IPS DF 6.9 (cell line): ENCODE results near the gene RGP1.

Experiments
- DNase-seq: peaks from one replicate; pipeline ENCODE4 v3.0.0-alpha.2; 2013; ENCODE audit warnings: low read depth, low spot score
- H3K27ac ChIP-seq: one replicate; pipeline ENCODE4 v1.5.1; 2013; ENCODE audit warnings: low read length, control low read depth
- H3K27me3 ChIP-seq: 2 replicates; pipeline ENCODE4 v1.6.1; 2013; ENCODE audit warnings: mild to moderate bottlenecking, low read length; ENCODE audit not compliant: control insufficient read depth, insufficient read depth
- H3K36me3 ChIP-seq: 2 replicates; pipeline ENCODE4 v1.6.1; 2013; ENCODE audit warnings: low read length; ENCODE audit not compliant: control insufficient read depth, insufficient read depth
- H3K4me1 ChIP-seq: 2 replicates; pipeline ENCODE4 v1.6.1; 2013; ENCODE audit warnings: low read length; ENCODE audit not compliant: control insufficient read depth, insufficient read depth
- H3K4me3 ChIP-seq: 2 replicates; pipeline ENCODE4 v1.5.1; 2013; ENCODE audit warnings: mild to moderate bottlenecking, low read length
- H3K9me3 ChIP-seq: 2 replicates; pipeline ENCODE4 v1.6.1; 2013; ENCODE audit warnings: low read length, inconsistent platforms; ENCODE audit not compliant: control insufficient read depth, insufficient read depth
- WGBS: extraction: QIAGEN DNeasy Blood & Tissue Kit; methylation state at CpG from one replicate; pipeline ENCODE4 v1.1.7; 2013; ENCODE audit warnings: mixed read lengths, missing lambda C conversion rate; ENCODE audit not compliant: insufficient read length, insufficient coverage; 5-methylcytosine and 5-hydroxymethylcytosine counted together

RGP1 gene, protein sequence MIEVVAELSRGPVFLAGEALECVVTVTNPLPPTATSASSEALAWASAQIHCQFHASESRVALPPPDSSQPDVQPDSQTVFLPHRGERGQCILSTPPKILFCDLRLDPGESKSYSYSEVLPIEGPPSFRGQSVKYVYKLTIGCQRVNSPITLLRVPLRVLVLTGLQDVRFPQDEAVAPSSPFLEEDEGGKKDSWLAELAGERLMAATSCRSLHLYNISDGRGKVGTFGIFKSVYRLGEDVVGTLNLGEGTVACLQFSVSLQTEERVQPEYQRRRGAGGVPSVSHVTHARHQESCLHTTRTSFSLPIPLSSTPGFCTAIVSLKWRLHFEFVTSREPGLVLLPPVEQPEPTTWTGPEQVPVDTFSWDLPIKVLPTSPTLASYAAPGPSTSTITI

DNA sequence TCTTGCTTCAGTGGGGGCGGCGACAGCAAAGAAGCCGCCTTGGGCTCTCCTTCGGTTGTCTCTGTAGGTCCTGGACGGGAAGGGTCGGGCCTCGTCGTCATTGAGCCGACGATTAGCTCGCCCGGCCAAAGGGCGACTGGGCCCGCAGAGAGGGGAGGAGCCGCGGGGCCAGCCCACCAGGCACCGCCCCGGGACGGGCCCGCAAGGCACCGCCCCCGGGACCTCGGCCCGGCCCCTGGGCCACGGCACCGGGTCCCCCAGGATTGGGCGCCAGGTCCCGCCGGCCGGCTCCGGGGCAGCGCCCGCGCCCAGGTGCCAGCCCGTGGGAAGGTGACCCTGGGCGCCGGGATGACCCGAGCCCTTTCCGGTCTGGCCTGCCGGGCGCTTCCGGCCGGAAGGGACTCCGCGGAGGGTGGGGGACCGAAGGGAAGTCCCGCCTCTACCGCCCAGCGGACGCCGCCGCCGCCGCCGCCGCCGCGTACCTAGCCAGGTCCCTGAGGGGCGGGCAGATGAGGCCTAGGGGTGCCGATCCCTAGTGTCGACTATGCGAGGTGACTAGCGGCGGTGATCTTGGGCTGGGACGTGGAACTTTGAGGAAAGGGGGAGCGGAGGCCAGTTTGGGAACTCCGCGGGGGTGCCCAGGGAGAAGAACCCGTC lies at the start of gene RGP1, which contains the start of gene GBA2:
Gene RGP1, plus strand, starts transcription at position 430 of the 657 bp plus-strand sequence. CDS start 469 bp downstream, outside the sequence.
Gene GBA2, minus strand, starts transcription at position 371 of the 657 bp plus-strand sequence. CDS start 524 bp downstream, outside the sequence.
- no peaks in the 10 kb centered on the region; the same call in 1 of the 2 replicates for H3K4me1 ChIP-seq
- no peak within 1 kb of the TSS for H3K27ac ChIP-seq
- WGBS, result no CpG with 5 or more reads among the region's 69 CpGs
- no peaks in the 10 kb centered on the region for H3K27me3 ChIP-seq
- DNase-seq, result no peak
- peaks cover 11% of the 10 kb centered on the region for H3K36me3 ChIP-seq
- peak within 1 kb of the TSS; percentile 94 for H3K4me3 ChIP-seq
- H3K9me3 ChIP-seq, result no peaks in the 10 kb centered on the region

DNA sequence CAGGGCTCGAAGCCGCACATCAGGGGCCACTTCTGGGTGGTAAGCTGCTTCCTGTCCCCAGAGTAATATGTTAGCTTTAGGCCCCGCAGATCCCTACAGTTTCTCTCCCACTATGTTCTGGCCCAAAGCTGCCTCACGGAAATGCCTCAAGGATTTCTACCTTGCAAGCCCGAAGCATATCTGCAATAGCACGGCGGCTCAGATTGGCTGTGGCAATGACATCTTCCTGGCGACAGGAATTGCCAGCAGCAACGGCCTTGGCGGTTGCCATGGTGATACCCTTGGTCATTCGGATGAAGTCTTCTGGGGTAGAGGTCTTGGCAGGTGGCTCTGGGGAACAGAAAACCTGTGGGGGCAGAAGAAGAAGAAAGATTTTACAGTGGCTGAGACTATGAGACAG lies 49.1 kb upstream of the RGP1 start:
- Histone ChIP-seq H3K27me3 (no peaks in the 10 kb centered on the region), H3K4me1 (no peaks in the 10 kb centered on the region; the same call in 1 of the 2 replicates), H3K36me3 (peaks cover 49% of the 10 kb centered on the region), H3K9me3 (no peaks in the 10 kb centered on the region), H3K4me3 (no peak overlapping the region), H3K27ac (no peak overlapping the region)
- WGBS, result no CpG with 5 or more reads among the region's 11 CpGs
- no peak for DNase-seq

DNA sequence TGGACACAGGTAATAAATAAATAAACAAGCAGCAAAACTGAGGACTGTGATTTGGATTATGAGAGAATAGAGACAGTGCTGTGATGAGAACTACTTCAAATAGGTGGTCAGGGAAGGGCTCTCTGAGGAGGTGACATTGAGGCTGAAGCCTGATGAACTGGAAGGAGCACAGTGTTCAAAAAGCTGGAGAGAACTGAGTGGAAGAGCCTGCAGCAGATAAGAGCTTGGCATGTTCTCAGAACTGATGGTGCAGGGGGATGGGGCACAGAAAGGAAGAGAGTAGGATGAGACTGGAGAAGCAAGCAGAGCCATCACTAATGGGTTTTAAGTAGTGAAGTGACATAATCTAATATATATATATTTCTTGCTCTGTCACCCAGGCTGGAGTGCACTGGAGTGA lies 48.1 kb upstream of the RGP1 start:
- Histone ChIP-seq H3K4me3 (no peak overlapping the region), H3K36me3 (peaks cover 57% of the 10 kb centered on the region), H3K27me3 (no peaks in the 10 kb centered on the region), H3K27ac (no peak overlapping the region), H3K9me3 (no peaks in the 10 kb centered on the region), H3K4me1 (no peaks in the 10 kb centered on the region; the same call in 1 of the 2 replicates)
- no peak for DNase-seq

DNA sequence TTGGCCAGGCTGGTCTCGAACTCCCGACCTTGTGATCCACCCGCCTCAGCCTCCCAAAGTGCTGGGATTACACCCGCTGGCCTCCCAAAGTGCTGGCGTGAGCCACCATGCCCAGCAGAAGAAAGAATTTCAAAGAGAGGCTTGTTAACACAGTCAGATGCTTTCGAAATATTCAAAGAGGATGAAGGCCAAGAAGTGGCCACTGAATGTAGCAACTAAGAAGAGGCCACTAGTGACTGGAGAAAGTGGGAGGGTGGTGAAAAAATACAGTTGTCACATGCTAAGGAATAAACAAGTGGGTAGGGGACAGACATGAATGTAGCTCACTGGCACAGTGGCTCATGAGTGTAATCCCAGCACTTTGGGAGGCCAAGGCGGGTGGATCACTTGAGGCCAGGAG lies 46.4 kb upstream of the RGP1 start:
- no peak overlapping the region for H3K27ac ChIP-seq
- no CpG with 5 or more reads among the region's 7 CpGs for WGBS
- H3K36me3 ChIP-seq, result peaks cover 71% of the 10 kb centered on the region
- H3K9me3 ChIP-seq, result no peaks in the 10 kb centered on the region
- H3K4me3 ChIP-seq, result no peak overlapping the region
- DNase-seq, result no peak
- no peaks in the 10 kb centered on the region for H3K27me3 ChIP-seq
- H3K4me1 ChIP-seq, result no peaks in the 10 kb centered on the region; the same call in 1 of the 2 replicates

GRCh38 chr9:35703906-35704672 lies 45.0 kb upstream of the RGP1 start:
- no peaks in the 10 kb centered on the region for H3K9me3 ChIP-seq
- H3K27ac ChIP-seq, result no peak overlapping the region
- H3K27me3 ChIP-seq, result no peaks in the 10 kb centered on the region
- no peaks in the 10 kb centered on the region; the same call in 1 of the 2 replicates for H3K4me1 ChIP-seq
- peaks cover 62% of the 10 kb centered on the region for H3K36me3 ChIP-seq
- no CpG with 5 or more reads among the region's 26 CpGs for WGBS
- DNase-seq, result no peak
- H3K4me3 ChIP-seq, result no peak overlapping the region

GRCh38 chr9:35705372-35705771 lies 43.7 kb upstream of the RGP1 start:
- H3K27ac ChIP-seq, result no peak overlapping the region
- H3K4me3 ChIP-seq, result no peak overlapping the region
- no peak for DNase-seq
- no peaks in the 10 kb centered on the region for H3K27me3 ChIP-seq
- H3K9me3 ChIP-seq, result no peaks in the 10 kb centered on the region
- no peaks in the 10 kb centered on the region for H3K4me1 ChIP-seq
- peaks cover 51% of the 10 kb centered on the region for H3K36me3 ChIP-seq
- no CpG with 5 or more reads among the region's 8 CpGs for WGBS

DNA sequence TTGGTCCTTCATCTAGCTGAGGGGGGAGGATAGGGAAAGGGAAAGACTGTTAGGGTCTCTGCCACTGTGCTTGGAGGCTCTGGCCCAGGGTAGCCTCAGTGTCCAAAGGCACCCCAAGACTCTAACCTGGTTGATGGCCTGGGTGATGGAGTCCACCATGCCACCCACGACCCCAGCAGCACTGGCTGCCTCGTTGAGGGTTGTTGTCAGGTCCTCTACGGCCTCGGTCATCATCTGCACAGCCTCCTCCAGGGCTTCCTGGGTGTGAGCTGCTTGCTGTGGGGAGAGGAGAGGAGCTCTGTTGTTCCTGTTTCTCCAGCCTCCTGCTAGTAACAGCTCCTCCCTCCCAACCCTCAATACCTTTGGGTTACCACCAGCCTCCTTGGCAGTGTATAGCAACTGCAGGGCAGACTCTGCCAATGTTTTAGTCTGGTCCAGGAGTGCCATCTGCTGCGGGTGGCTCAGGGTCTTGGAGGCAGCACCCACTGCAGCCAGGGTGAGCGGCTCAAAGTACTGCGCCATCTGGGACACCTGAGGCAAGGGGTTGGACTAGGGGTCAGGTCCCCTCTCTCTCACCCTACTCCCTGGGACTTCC lies 43.2 kb upstream of the RGP1 start:
- Histone ChIP-seq H3K27ac (no peak overlapping the region), H3K4me3 (no peak overlapping the region), H3K36me3 (peaks cover 56% of the 10 kb centered on the region), H3K4me1 (no peaks in the 10 kb centered on the region), H3K9me3 (no peaks in the 10 kb centered on the region), H3K27me3 (no peaks in the 10 kb centered on the region)
- WGBS, result no CpG with 5 or more reads among the region's 7 CpGs
- DNase-seq, result no peak

DNA sequence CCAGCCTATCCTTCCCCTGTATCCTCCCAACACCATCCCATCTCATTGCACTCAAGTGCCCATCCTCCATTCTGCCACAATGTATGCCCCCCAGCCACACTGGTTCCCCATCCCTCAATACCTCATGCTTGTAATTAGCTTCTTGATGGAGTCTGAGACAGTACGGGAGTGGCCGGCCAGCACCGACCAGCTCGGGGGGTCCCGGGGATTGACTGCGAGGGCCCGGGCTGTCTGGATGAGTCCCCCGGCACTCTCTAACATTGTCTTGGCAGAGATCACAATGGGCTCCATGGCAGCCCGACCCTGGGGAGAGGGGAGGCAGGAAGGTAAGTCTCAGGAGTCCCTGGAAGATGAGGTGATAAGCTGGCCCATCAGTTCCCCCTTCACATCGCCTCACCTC lies 42.1 kb upstream of the RGP1 start:
- Histone ChIP-seq H3K4me1 (no peaks in the 10 kb centered on the region), H3K36me3 (peaks cover 63% of the 10 kb centered on the region), H3K27me3 (no peaks in the 10 kb centered on the region), H3K4me3 (no peak overlapping the region), H3K27ac (no peak overlapping the region), H3K9me3 (no peaks in the 10 kb centered on the region)
- DNase-seq, result no peak
- no CpG with 5 or more reads among the region's 10 CpGs for WGBS

DNA sequence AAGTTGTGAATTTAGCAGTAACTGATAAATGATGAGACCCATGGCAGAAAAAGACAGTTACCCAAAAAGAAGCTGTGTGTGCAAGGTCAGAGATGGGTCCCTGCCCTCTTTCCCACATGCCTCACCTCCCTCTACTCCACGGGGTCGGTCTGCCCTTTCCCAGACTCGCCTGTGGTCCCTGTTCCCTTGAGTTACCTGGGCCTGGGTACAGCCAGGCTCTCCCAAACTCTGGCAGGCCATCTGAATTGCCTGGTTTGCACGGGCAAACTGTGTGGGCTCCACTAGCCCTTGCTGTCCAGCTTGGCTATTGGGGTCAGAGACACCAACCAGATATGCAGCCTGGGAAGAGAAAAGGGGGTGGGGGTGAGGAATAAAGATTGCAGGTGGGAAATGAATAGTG lies 40.9 kb upstream of the RGP1 start:
- no peak for DNase-seq
- Histone ChIP-seq H3K27ac (no peak overlapping the region), H3K4me1 (no peaks in the 10 kb centered on the region), H3K27me3 (no peaks in the 10 kb centered on the region), H3K36me3 (peaks cover 66% of the 10 kb centered on the region), H3K9me3 (no peaks in the 10 kb centered on the region), H3K4me3 (no peak overlapping the region)
- WGBS, result no CpG with 5 or more reads among the region's 4 CpGs
